ENCODE data around the gene ANKRD13C.
A peak's percentile ranks its signal among the peaks of the same experiment; 100 is the strongest.
"Not testable (repeated sequence)": the region's sequence is repeated elsewhere in the genome, so short reads cannot be mapped to it uniquely, and the experiment has no call there.

Gene ANKRD13C

GRCh38 chr1:70353601-70354331 lies 756 bp downstream of the ANKRD13C start:
- Histone ChIP-seq H3K27me3 (no peaks in the 10 kb centered on the region), H3K9me3 (no peaks in the 10 kb centered on the region), H3K36me3 (no peaks in the 10 kb centered on the region), H3K4me3 (ENCODE audit: low read depth, low read length) (peak overlapping the region; percentile 82), H3K4me1 (no peaks in the 10 kb centered on the region)
- TF ChIP-seq CTCF (IDR thresholded peaks at IDR 0.05; ENCODE audit: low read depth, low read length): no peak
- DNase-seq: no peak

- peak overlapping the region; percentile 82 for H3K4me3 ChIP-seq (ENCODE audit: low read depth, low read length)
- H3K27me3 ChIP-seq: no peaks in the 10 kb centered on the region
- TF ChIP-seq CTCF (IDR thresholded peaks at IDR 0.05; ENCODE audit: low read depth, low read length): no peak
- no peaks in the 10 kb centered on the region for H3K4me1 ChIP-seq
- H3K36me3 ChIP-seq: no peaks in the 10 kb centered on the region
- DNase-seq: no peak
- no peaks in the 10 kb centered on the region for H3K9me3 ChIP-seq
Measured at GRCh38 chr1:70353044-70353443, 1.5 kb downstream of the ANKRD13C start.

- not testable (repeated sequence) for H3K9me3 ChIP-seq; H3K4me1 ChIP-seq; H3K4me3 ChIP-seq (ENCODE audit: low read depth, low read length); DNase-seq; H3K36me3 ChIP-seq; H3K27me3 ChIP-seq
Measured at GRCh38 chr1:70349799-70350198, 4.7 kb downstream of the ANKRD13C start.

DNA sequence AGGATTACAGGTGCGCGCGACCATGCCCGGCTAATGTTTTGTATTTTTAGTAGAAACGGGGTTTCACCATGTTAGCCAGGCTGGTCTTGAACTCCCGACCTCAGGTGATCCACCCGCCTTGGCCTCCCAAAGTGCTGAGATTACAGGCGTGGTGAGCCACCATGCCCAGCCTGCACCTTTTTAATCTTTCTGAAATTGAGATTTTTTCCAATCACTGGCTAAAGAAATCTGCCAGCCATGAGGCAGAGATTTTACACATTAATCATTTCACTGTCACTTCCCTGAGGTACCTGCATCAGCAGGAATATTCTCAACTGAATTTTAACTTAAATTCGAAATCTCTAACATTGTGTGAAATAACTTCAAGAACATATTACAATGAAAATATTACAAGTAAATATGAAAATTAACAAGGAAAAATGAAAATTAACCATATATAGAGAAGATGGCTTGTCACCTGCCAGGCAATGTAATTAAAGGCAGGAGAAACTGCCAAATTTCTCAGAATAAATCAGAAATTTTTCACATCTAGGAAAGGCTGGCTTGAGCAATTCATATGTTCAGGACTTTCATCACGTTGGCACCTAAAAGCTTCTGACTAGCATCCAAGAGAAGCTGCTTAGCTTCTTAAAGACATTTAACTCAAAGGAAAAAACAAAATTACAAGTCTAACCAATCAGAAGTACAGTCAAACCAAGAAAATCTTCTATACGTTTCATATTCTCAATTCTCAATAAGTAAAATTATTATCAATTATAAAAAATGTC lies 5.9 kb downstream of the ANKRD13C start:
- no peak for DNase-seq
- Histone ChIP-seq H3K9me3 (no peaks in the 10 kb centered on the region), H3K4me3 (ENCODE audit: low read depth, low read length) (no peak overlapping the region), H3K27me3 (no peaks in the 10 kb centered on the region), H3K36me3 (no peaks in the 10 kb centered on the region), H3K4me1 (no peaks in the 10 kb centered on the region)
- no peak for TF ChIP-seq CTCF (IDR thresholded peaks at IDR 0.05; ENCODE audit: low read depth, low read length)

DNA sequence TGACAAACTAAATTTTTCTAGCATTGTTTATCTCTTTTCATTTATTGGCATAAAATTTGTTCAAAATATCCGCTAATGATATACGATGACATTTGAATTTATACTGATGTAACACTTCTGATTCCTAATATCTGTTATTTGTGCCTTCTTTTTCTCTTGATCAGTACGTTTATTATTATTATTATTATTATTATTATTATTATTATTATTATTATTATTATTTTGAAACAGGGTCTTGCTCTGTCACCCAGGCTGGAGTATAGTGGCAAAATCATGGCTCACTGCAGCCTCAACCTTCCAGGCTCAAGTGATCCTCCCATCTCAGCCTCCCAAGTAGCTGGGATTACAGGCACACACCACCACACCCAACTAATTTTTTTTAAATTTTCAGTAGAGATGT lies 14.9 kb downstream of the ANKRD13C start:
- H3K4me3 ChIP-seq (ENCODE audit: low read depth, low read length); DNase-seq; H3K27me3 ChIP-seq; H3K4me1 ChIP-seq; H3K36me3 ChIP-seq; H3K9me3 ChIP-seq: not testable (repeated sequence)

- no peak for DNase-seq
- TF ChIP-seq CTCF (IDR thresholded peaks at IDR 0.05; ENCODE audit: low read depth, low read length): no peak
- Histone ChIP-seq H3K9me3 (no peaks in the 10 kb centered on the region), H3K36me3 (no peaks in the 10 kb centered on the region), H3K4me1 (no peaks in the 10 kb centered on the region), H3K27me3 (no peaks in the 10 kb centered on the region), H3K4me3 (ENCODE audit: low read depth, low read length) (no peak overlapping the region)
Measured at GRCh38 chr1:70336050-70336449, 18.5 kb downstream of the ANKRD13C start.

- Histone ChIP-seq H3K9me3 (no peaks in the 10 kb centered on the region), H3K36me3 (no peaks in the 10 kb centered on the region), H3K4me3 (ENCODE audit: low read depth, low read length) (no peak overlapping the region), H3K4me1 (no peaks in the 10 kb centered on the region), H3K27me3 (no peaks in the 10 kb centered on the region)
- no peak for TF ChIP-seq CTCF (IDR thresholded peaks at IDR 0.05; ENCODE audit: low read depth, low read length)
- no peak for DNase-seq
Measured at GRCh38 chr1:70334436-70334835, 20.1 kb downstream of the ANKRD13C start.

Data from BE2C (cell line).